Measurements from ENCODE around the gene ZNF629. TPM values are rescaled to one million over a fixed set of nuclear protein-coding genes. Genes with fewer than 3 reads are reported as not detected.

ZNF629 gene
- polyA plus RNA-seq, 1 experiment: 5.1 TPM

- no peak for TF ChIP-seq CTCF (IDR thresholded peaks at IDR 0.05; ENCODE audit: low read depth, low read length)
- no peaks in the 10 kb centered on the region for H3K27me3 ChIP-seq (ENCODE audit: control insufficient read depth, insufficient read depth, low read length)
- no peak for DNase-seq (ENCODE audit: low read depth, low spot score)
- no peaks in the 10 kb centered on the region; the same call in 1 of the 2 replicates for H3K9me3 ChIP-seq (ENCODE audit: control insufficient read depth, insufficient read depth, low read length)
- POLR2A ChIA-PET: interaction anchor here (0.6 kb wide), 1 partner anchor 13 kb away, joined by 5 read pairs; no protein-coding TSS in a partner anchor
- no peak overlapping the region for H3K4me3 ChIP-seq (ENCODE audit: low read depth, low read length)
- H3K27ac ChIP-seq (ENCODE audit: low read depth, low read length): no peak overlapping the region
- CTCF ChIA-PET: no interaction called here
These were observed 4.3 kb downstream of the ZNF629 start for GRCh38 chr16:30782486-30783279.

DNA sequence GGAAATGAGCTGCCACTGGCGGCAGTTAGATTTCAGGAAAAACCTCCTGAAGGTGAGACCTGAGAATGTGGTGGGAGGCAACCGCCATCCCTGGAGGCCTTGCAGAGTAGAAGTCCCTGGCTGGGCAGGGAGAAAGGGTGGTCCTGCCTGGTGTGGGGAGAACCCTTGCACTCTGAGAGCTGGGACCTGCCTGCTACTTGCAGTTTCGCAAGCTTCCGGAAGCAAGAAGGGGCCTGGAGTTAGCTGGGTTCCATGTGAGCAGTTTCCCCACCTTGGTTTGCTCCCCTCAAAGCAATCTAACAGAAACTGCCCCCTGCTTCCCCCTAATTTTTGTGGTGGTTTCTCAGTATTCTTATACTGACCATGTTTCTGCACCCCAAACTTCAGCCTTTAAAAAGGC is 6.5 kb downstream of the ZNF629 start:
- DNase-seq (ENCODE audit: low read depth, low spot score): no peak
- ChIA-PET CTCF (no interaction called here), POLR2A (interaction anchor here (0.6 to 1.0 kb wide), 2 partner anchors 25 to 122 kb away, joined by 3 read pairs; no protein-coding TSS in a partner anchor)
- H3K9me3 ChIP-seq (ENCODE audit: control insufficient read depth, insufficient read depth, low read length): no peaks in the 10 kb centered on the region; the same call in 1 of the 2 replicates
- no peak overlapping the region for H3K27ac ChIP-seq (ENCODE audit: low read depth, low read length)
- no peak for TF ChIP-seq CTCF (IDR thresholded peaks at IDR 0.05; ENCODE audit: low read depth, low read length)
- H3K4me3 ChIP-seq (ENCODE audit: low read depth, low read length): no peak overlapping the region
- no peaks in the 10 kb centered on the region for H3K27me3 ChIP-seq (ENCODE audit: control insufficient read depth, insufficient read depth, low read length)

DNA sequence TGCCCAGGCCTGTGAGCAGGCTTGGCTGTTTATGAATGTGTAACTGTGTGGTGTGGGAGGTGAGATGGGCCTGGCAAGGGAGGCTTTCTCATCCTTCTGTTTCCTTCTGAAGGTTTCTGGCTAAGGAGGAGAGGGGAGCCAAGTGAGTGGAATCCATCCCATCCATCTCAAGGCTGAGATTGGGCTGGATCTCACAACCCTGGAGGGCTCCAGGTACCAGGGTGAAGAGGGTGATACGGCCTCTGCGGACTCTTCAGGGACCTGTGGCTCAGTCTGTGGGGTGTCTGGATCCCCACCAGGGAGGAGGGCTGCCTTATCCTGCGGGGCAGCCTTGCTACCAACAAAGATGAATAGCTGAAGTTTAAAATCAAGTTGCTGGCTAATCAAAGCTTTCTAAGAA is 7.0 kb downstream of the ZNF629 start:
- DNase-seq (ENCODE audit: low read depth, low spot score): no peak
- Histone ChIP-seq H3K9me3 (ENCODE audit: control insufficient read depth, insufficient read depth, low read length) (no peaks in the 10 kb centered on the region; the same call in 1 of the 2 replicates), H3K4me3 (ENCODE audit: low read depth, low read length) (no peak overlapping the region), H3K27me3 (ENCODE audit: control insufficient read depth, insufficient read depth, low read length) (no peaks in the 10 kb centered on the region), H3K27ac (ENCODE audit: low read depth, low read length) (no peak overlapping the region)
- CTCF ChIA-PET: no interaction called here
- TF ChIP-seq CTCF (IDR thresholded peaks at IDR 0.05; ENCODE audit: low read depth, low read length): no peak
- POLR2A ChIA-PET: interaction anchor here (0.6 to 1.0 kb wide), 2 partner anchors 25 to 121 kb away, joined by 3 read pairs; no protein-coding TSS in a partner anchor

DNA sequence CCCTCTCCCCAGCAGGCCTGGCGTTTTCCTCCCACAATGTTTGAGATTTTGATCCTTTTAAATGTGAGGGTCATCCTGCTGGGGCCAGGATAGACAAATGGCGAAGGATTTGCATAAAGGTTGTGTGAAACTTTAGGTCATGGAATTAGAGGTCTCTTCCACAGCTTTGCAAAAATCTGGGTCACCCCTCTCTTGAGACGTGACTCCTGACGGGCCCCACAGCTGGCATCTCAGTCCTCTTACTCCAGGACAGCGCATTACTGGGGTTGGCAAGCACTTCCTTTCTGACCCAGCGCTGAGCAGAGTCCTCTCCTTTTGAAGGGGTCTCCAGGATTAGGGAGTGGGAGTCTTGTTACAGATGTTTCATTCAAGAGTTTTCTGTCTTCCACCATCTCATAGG is 7.4 kb downstream of the ZNF629 start:
- POLR2A ChIA-PET: interaction anchor here (1.0 kb wide), 1 partner anchor 26 kb away, joined by 3 read pairs; no protein-coding TSS in a partner anchor
- CTCF ChIA-PET: no interaction called here
- Histone ChIP-seq H3K27ac (ENCODE audit: low read depth, low read length) (no peak overlapping the region), H3K4me3 (ENCODE audit: low read depth, low read length) (no peak overlapping the region), H3K27me3 (ENCODE audit: control insufficient read depth, insufficient read depth, low read length) (no peaks in the 10 kb centered on the region), H3K9me3 (ENCODE audit: control insufficient read depth, insufficient read depth, low read length) (no peaks in the 10 kb centered on the region; the same call in 1 of the 2 replicates)
- no peak for DNase-seq (ENCODE audit: low read depth, low spot score)
- TF ChIP-seq CTCF (IDR thresholded peaks at IDR 0.05; ENCODE audit: low read depth, low read length): no peak

Data from AG04450 (cell line).